ENCODE measurements around the gene AFG1L. TPM values are rescaled to one million over a fixed set of nuclear protein-coding genes. Genes with fewer than 3 reads are reported as not detected.
"Not testable (repeated sequence)": the region's sequence is repeated elsewhere in the genome, so short reads cannot be mapped to it uniquely, and the experiment has no call there.

Gene AFG1L
- total RNA-seq, 2 experiments from 2014 or later, result 5.6 to 6.3 TPM

- DNase-seq (peak; percentile 32), ATAC-seq (no peak)
- Mint-ChIP-seq H3K4me1 (ENCODE audit: low read depth) (peaks cover 35% of the 10 kb centered on the region), H3K27me3 (peaks cover 1% of the 10 kb centered on the region), H3K9me3 (no peaks in the 10 kb centered on the region), H3K4me3 (peak overlapping the region; percentile 94), H3K36me3 (ENCODE audit: low read depth) (peaks cover 10% of the 10 kb centered on the region), H3K27ac (peak overlapping the region; percentile 76)
- intact Hi-C loops (cut with micrococcal nuclease), result no loop called here
- ChIA-PET POLR2A (interaction anchor here (0.7 to 2.0 kb wide), 4 partner anchors 13 to 513 kb away, joined by 3 to 13 read pairs (median 4); no protein-coding TSS in a partner anchor), CTCF (interaction anchor here (1.4 kb wide), 1 partner anchor 222 kb away, joined by 5 read pairs; no protein-coding TSS in a partner anchor)
- no peak for TF ChIP-seq CTCF (IDR thresholded peaks at IDR 0.05)
Observed at GRCh38 chr6:108559884-108560462, 265.1 kb downstream of the AFG1L start.

- H3K4me1 Mint-ChIP-seq (ENCODE audit: low read depth), result peaks cover 42% of the 10 kb centered on the region
- peaks cover 1% of the 10 kb centered on the region for H3K27me3 Mint-ChIP-seq
- DNase-seq (peak; percentile 58), ATAC-seq (peak; percentile 4)
- ChIA-PET CTCF (interaction anchor here (1.4 kb wide), 1 partner anchor 221 kb away, joined by 5 read pairs; no protein-coding TSS in a partner anchor), POLR2A (no interaction called here)
- H3K27ac Mint-ChIP-seq, result peak within 1 kb of the TSS; percentile 76
- H3K36me3 Mint-ChIP-seq (ENCODE audit: low read depth), result peaks cover 10% of the 10 kb centered on the region
- peak within 1 kb of the TSS; percentile 94 for H3K4me3 Mint-ChIP-seq
- intact Hi-C loops (cut with micrococcal nuclease), result no loop called here
- no peaks in the 10 kb centered on the region for H3K9me3 Mint-ChIP-seq
- TF ChIP-seq CTCF (IDR thresholded peaks at IDR 0.05), result no peak
Observed at GRCh38 chr6:108560463-108561308, 265.8 kb downstream of the AFG1L start, which contains the start of gene FOXO3. TSS of gene FOXO3 (plus strand) at chr6:108560917. CDS start at chr6:108561209, 292 bp downstream.

GRCh38 chr6:108561309-108561647 is 266.4 kb downstream of the AFG1L start:
- H3K4me1 Mint-ChIP-seq (ENCODE audit: low read depth), result peaks cover 48% of the 10 kb centered on the region
- H3K4me3 Mint-ChIP-seq; H3K9me3 Mint-ChIP-seq; ATAC-seq; POLR2A ChIA-PET; CTCF ChIA-PET; H3K27me3 Mint-ChIP-seq; intact Hi-C loops (cut with micrococcal nuclease); DNase-seq; H3K27ac Mint-ChIP-seq: not testable (repeated sequence)
- peaks cover 13% of the 10 kb centered on the region for H3K36me3 Mint-ChIP-seq (ENCODE audit: low read depth)

- Mint-ChIP-seq H3K27ac (no peak overlapping the region), H3K27me3 (peaks cover 1% of the 10 kb centered on the region), H3K4me3 (peak overlapping the region; percentile 39), H3K36me3 (ENCODE audit: low read depth) (peaks cover 15% of the 10 kb centered on the region), H3K9me3 (no peaks in the 10 kb centered on the region), H3K4me1 (ENCODE audit: low read depth) (peaks cover 48% of the 10 kb centered on the region)
- ChIA-PET POLR2A (interaction anchor here (0.5 to 0.9 kb wide), 2 partner anchors 16 to 445 kb away, joined by 3 to 4 read pairs; no protein-coding TSS in a partner anchor), CTCF (no interaction called here)
- no peak for ATAC-seq
- no peak for DNase-seq
- TF ChIP-seq CTCF (IDR thresholded peaks at IDR 0.05), result no peak
- intact Hi-C loops (cut with micrococcal nuclease), result no loop called here
Observed at GRCh38 chr6:108561742-108562502, 267.1 kb downstream of the AFG1L start.

GRCh38 chr6:108562503-108562993 is 267.7 kb downstream of the AFG1L start:
- peak overlapping the region; percentile 39 for H3K4me3 Mint-ChIP-seq
- H3K27me3 Mint-ChIP-seq, result peaks cover 1% of the 10 kb centered on the region
- DNase-seq (no peak), ATAC-seq (no peak)
- H3K4me1 Mint-ChIP-seq (ENCODE audit: low read depth), result peaks cover 45% of the 10 kb centered on the region
- no peak for TF ChIP-seq CTCF (IDR thresholded peaks at IDR 0.05)
- peaks cover 19% of the 10 kb centered on the region for H3K36me3 Mint-ChIP-seq (ENCODE audit: low read depth)
- POLR2A ChIA-PET, result interaction anchor here (0.9 kb wide), 1 partner anchor 16 kb away, joined by 3 read pairs; no protein-coding TSS in a partner anchor
- CTCF ChIA-PET, result no interaction called here
- no peaks in the 10 kb centered on the region for H3K9me3 Mint-ChIP-seq
- no peak overlapping the region for H3K27ac Mint-ChIP-seq
- intact Hi-C loops (cut with micrococcal nuclease), result no loop called here
